Right lung (tissue), 5 donors: ENCODE data around the gene BRME1. TPM values are rescaled to one million over a fixed set of nuclear protein-coding genes. Genes with fewer than 3 reads are reported as not detected.

Source experiments
- polyA plus RNA-seq, 5 donors: library from polyadenylated mRNA; unstranded; fragments of 120-200 nt; gene quantifications; one replicate each; pipeline versions ENCODE4 v1.2.1 to v1.2.3, GENCODE V29; 2013; ENCODE audit warnings: inconsistent platforms in 1 of 5, low replicate concordance in 1 of 5; ENCODE audit not compliant: insufficient read length in 5 of 5, insufficient read depth in 1 of 5

BRME1 gene
- polyA plus RNA-seq, 5 donors, result 6.5 to 9.8 (median 7.7) TPM

Other genes with a start within 250 kb of the BRME1 start
- 10 to 100 TPM; 42.2 to 70.5 (median 55.0) TPM for gene MRI1, start 141.6 kb downstream of the BRME1 start, polyA plus RNA-seq
- gene C19orf53, start 131.7 kb downstream of the BRME1 start, polyA plus RNA-seq, result 100 to 1,000 TPM in 1 of 5 donors, 10 to 100 TPM in 4; 89.7 to 143 (median 95.1) TPM
- gene ZSWIM4, start 110.7 kb downstream of the BRME1 start, polyA plus RNA-seq, result 1 to 10 TPM; 5.1 to 9.7 (median 8.0) TPM
- 1 to 10 TPM; 1.2 to 4.0 (median 2.1) TPM for gene NANOS3, start 29.0 kb downstream of the BRME1 start, polyA plus RNA-seq
- gene CC2D1A, start 84 bp upstream of the BRME1 start, polyA plus RNA-seq, result 10 to 100 TPM; 19.8 to 35.5 (median 28.8) TPM
- 1 to 10 TPM; 1.2 to 2.3 (median 1.7) TPM for gene PODNL1, start 32.3 kb upstream of the BRME1 start, polyA plus RNA-seq
- 10 to 100 TPM; 25.0 to 39.7 (median 29.0) TPM for gene DCAF15, start 46.4 kb upstream of the BRME1 start, polyA plus RNA-seq
- 10 to 100 TPM in 3 of 5 donors, 1 to 10 TPM in 2; 7.4 to 15.1 (median 10.7) TPM for gene RFX1, start 100.2 kb upstream of the BRME1 start, polyA plus RNA-seq
- gene RLN3, start 122.0 kb upstream of the BRME1 start, polyA plus RNA-seq, result not detected
- 10 to 100 TPM in 1 of 5 donors, 1 to 10 TPM in 4; 6.1 to 11.6 (median 6.7) TPM for gene IL27RA, start 125.6 kb upstream of the BRME1 start, polyA plus RNA-seq
- 10 to 100 TPM; 12.5 to 26.5 (median 22.0) TPM for gene PALM3, start 156.0 kb upstream of the BRME1 start, polyA plus RNA-seq
- 1 to 10 TPM; 1.1 to 3.9 (median 2.2) TPM for gene MISP3, start 166.7 kb upstream of the BRME1 start, polyA plus RNA-seq
- gene C19orf67, start 179.7 kb upstream of the BRME1 start, polyA plus RNA-seq, result under 1 TPM in 4 of 5 donors, not detected in 1; 0.10 to 0.19 (median 0.13) TPM
- gene SAMD1, start 184.6 kb upstream of the BRME1 start, polyA plus RNA-seq, result 10 to 100 TPM; 37.3 to 73.6 (median 49.7) TPM
- 100 to 1,000 TPM in 2 of 5 donors, 10 to 100 TPM in 3; 70.2 to 122 (median 80.9) TPM for gene PRKACA, start 211.6 kb upstream of the BRME1 start, polyA plus RNA-seq
- gene ASF1B, start 230.5 kb upstream of the BRME1 start, polyA plus RNA-seq, result 10 to 100 TPM; 14.6 to 25.7 (median 19.6) TPM